ENCODE results near the gene LHX6.

The LHX6 gene

GRCh38 chr9:122215663-122216062, 13.1 kb downstream of the LHX6 start:
- no peak for DNase-seq

GRCh38 chr9:122214507-122214906, 14.2 kb downstream of the LHX6 start:
- no peak for DNase-seq

- DNase-seq, result peak; percentile 87 to 89
These were observed 15.0 kb downstream of the LHX6 start for GRCh38 chr9:122213589-122214413.

- no peak for DNase-seq
These were observed 15.6 kb downstream of the LHX6 start for GRCh38 chr9:122213102-122213588.

- DNase-seq, result no peak
These were observed 16.2 kb downstream of the LHX6 start for GRCh38 chr9:122212473-122213004.

GRCh38 chr9:122209451-122209850, 19.3 kb downstream of the LHX6 start:
- no peak for DNase-seq

GRCh38 chr9:122207096-122207495, 21.7 kb downstream of the LHX6 start:
- DNase-seq, result no peak

- DNase-seq, result no peak
These were observed 22.4 kb downstream of the LHX6 start for GRCh38 chr9:122206118-122207046.

GRCh38 chr9:122205176-122205575, 23.6 kb downstream of the LHX6 start:
- DNase-seq, result no peak

GRCh38 chr9:122204491-122204890, 24.3 kb downstream of the LHX6 start:
- DNase-seq, result no peak

- no peak for DNase-seq
These were observed 24.7 kb downstream of the LHX6 start for GRCh38 chr9:122204055-122204454.

- no peak for DNase-seq
These were observed 26.6 kb downstream of the LHX6 start for GRCh38 chr9:122202111-122202510.

- no peak for DNase-seq
These were observed 27.1 kb downstream of the LHX6 start for GRCh38 chr9:122201641-122202040.

- no peak for DNase-seq
These were observed 27.7 kb downstream of the LHX6 start for GRCh38 chr9:122200960-122201595.

GRCh38 chr9:122197882-122198281, 30.9 kb downstream of the LHX6 start:
- no peak for DNase-seq

- no peak for DNase-seq
These were observed 31.3 kb downstream of the LHX6 start for GRCh38 chr9:122197426-122197825.

GRCh38 chr9:122195875-122196274, 32.9 kb downstream of the LHX6 start:
- DNase-seq, result no peak

- DNase-seq, result no peak
These were observed 35.1 kb downstream of the LHX6 start for GRCh38 chr9:122193651-122194050.

GRCh38 chr9:122192914-122193525, 35.7 kb downstream of the LHX6 start:
- no peak for DNase-seq

- no peak for DNase-seq
These were observed 36.4 kb downstream of the LHX6 start for GRCh38 chr9:122192261-122192875.

GRCh38 chr9:122191584-122191983, 37.2 kb downstream of the LHX6 start:
- no peak for DNase-seq

Measured in NCI-H1930 (cell line).